ENCODE results near the gene PHACTR4.
"Not testable (repeated sequence)": the region's sequence is repeated elsewhere in the genome, so short reads cannot be mapped to it uniquely, and the experiment has no call there.

Gene PHACTR4

DNA sequence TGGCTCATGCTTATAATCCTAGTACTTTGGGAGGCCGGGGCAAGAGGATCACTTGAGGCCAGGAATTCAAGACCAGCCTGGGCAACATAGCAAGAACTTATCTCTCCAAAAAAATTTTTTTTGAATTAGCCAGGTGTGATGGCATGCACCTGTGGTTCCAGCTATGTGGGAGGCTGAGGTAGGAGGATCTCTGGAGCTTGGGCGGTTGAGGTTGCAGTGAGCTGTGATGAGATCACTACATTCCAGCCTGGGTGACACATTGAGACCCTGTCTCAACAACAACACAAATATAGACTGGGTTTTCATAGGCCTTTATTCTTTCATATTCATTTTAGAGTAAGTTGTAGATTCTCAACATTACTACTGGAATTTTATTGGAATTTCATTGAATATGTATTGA, 27.9 kb upstream of the PHACTR4 start:
- TF ChIP-seq, protein P1, sequence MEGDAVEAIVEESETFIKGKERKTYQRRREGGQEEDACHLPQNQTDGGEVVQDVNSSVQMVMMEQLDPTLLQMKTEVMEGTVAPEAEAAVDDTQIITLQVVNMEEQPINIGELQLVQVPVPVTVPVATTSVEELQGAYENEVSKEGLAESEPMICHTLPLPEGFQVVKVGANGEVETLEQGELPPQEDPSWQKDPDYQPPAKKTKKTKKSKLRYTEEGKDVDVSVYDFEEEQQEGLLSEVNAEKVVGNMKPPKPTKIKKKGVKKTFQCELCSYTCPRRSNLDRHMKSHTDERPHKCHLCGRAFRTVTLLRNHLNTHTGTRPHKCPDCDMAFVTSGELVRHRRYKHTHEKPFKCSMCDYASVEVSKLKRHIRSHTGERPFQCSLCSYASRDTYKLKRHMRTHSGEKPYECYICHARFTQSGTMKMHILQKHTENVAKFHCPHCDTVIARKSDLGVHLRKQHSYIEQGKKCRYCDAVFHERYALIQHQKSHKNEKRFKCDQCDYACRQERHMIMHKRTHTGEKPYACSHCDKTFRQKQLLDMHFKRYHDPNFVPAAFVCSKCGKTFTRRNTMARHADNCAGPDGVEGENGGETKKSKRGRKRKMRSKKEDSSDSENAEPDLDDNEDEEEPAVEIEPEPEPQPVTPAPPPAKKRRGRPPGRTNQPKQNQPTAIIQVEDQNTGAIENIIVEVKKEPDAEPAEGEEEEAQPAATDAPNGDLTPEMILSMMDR (IDR thresholded peaks at IDR 0.05; ENCODE audit: insufficient read depth, low read length, poor library complexity, severe bottlenecking) = no peak
- DNase-seq (ENCODE audit: extremely low read depth, insufficient read length) = no peak

DNA sequence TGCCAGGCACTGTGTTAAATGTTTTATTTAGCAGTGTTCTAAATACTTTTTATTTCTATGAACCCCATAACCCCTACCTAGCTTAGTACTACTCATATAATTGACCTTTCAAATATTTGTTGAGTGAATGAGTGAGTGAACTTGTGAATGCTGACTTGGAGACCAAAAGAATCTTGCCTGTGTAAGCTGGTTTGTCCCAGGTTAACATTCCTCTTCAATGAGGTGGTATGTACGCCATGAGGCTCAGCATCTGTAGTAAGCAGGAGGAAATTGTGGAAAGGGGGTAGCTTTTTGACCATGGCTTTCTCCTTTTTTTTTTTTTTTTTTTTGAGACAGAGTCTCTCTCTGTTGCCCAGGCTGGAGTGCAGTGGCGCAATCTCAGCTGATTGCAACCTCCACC, 26.1 kb upstream of the PHACTR4 start:
- no peak for DNase-seq (ENCODE audit: extremely low read depth, insufficient read length)
- no peak overlapping the region for H3K4me3 ChIP-seq (replicated peaks; ENCODE audit: low read depth, low read length)
- H3K36me3 ChIP-seq (ENCODE audit: control insufficient read depth, insufficient read depth, low read length) = no peaks in the 10 kb centered on the region
- no peaks in the 10 kb centered on the region for H3K27me3 ChIP-seq (replicated peaks; ENCODE audit: control insufficient read depth, insufficient read depth, low read length)
- TF ChIP-seq, protein P1 (IDR thresholded peaks at IDR 0.05; ENCODE audit: insufficient read depth, low read length, poor library complexity, severe bottlenecking) = no peak

More for the DNA sequence above, 27.9 kb upstream of the PHACTR4 start:
- H3K4me3 ChIP-seq (replicated peaks; ENCODE audit: low read depth, low read length) = no peak overlapping the region
- no peaks in the 10 kb centered on the region for H3K36me3 ChIP-seq (ENCODE audit: control insufficient read depth, insufficient read depth, low read length)
- no peaks in the 10 kb centered on the region for H3K27me3 ChIP-seq (replicated peaks; ENCODE audit: control insufficient read depth, insufficient read depth, low read length)

DNA sequence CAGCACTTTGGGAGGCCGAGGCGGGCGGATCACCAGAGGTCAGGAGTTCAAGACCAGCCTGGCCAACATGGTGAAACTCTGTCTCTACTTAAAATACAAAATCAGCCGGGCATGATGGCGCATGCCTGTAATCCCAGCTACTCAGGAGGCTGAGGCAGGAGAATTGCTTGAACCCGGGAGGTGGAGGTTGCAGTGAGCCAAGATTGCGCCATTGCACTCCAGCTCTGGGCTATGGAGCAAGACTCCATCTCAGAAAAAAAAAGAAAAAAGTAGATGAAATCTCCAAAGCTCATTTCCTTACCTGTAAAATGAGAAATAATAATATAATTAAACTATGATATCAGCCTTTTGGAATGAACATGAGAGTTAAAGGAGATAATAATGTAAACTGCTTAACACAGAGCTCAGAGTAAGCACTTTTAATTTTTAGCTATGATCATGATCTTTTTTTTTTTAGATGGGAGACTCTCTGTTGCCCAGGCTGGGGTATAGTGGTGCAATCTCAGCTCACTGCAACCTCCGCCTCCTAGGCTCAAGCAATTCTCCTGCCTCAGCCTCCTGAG, 16.2 kb upstream of the PHACTR4 start:
- H3K4me3 ChIP-seq (replicated peaks; ENCODE audit: low read depth, low read length); H3K27me3 ChIP-seq (replicated peaks; ENCODE audit: control insufficient read depth, insufficient read depth, low read length); H3K36me3 ChIP-seq (ENCODE audit: control insufficient read depth, insufficient read depth, low read length); DNase-seq (ENCODE audit: extremely low read depth, insufficient read length): not testable (repeated sequence)

DNA sequence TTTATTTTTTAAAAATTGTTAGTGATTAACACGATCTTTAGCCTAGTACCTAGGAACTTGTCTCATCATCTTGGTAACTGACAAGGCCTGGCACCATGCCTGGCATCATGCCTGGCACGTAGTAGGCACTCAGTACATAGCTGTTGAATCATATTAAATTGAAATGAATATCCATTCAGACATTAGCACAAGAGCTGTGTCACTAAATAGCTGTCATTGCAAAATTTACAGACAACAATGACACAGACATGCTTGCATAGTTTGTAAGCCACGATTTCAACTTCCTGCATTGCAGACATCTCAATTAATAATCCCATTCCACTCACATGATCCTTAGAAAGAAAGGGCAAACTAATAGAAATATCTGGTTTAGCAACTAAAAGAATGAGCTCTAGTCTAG, 15.4 kb upstream of the PHACTR4 start:
- H3K27me3 ChIP-seq (replicated peaks; ENCODE audit: control insufficient read depth, insufficient read depth, low read length) = no peaks in the 10 kb centered on the region
- no peak for DNase-seq (ENCODE audit: extremely low read depth, insufficient read length)
- TF ChIP-seq, protein P1 (IDR thresholded peaks at IDR 0.05; ENCODE audit: insufficient read depth, low read length, poor library complexity, severe bottlenecking) = no peak
- H3K36me3 ChIP-seq (ENCODE audit: control insufficient read depth, insufficient read depth, low read length) = no peaks in the 10 kb centered on the region
- no peak overlapping the region for H3K4me3 ChIP-seq (replicated peaks; ENCODE audit: low read depth, low read length)

DNA sequence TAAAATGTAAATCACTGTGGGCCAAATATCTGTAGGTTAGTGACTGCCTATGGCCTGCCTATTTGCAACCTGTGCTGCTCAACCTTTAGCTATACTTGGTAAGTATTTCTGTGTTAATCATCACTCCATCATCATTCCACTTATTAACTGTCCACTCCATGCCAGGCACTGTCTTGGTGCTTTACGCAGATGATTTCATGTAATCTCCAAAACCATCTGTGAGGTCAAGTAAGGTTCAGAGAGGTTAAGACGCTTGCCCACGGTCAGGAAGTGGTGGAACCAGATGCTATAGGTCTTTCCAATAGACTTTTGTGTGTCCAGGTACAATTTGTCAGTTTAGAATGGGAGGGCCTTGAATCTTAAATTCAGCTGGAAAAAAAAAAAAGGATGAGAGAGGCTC, 10.8 kb upstream of the PHACTR4 start:
- no peak overlapping the region for H3K4me3 ChIP-seq (replicated peaks; ENCODE audit: low read depth, low read length)
- H3K27me3 ChIP-seq (replicated peaks; ENCODE audit: control insufficient read depth, insufficient read depth, low read length) = no peaks in the 10 kb centered on the region
- no peak for DNase-seq (ENCODE audit: extremely low read depth, insufficient read length)
- TF ChIP-seq, protein P1 (IDR thresholded peaks at IDR 0.05; ENCODE audit: insufficient read depth, low read length, poor library complexity, severe bottlenecking) = no peak
- no peaks in the 10 kb centered on the region for H3K36me3 ChIP-seq (ENCODE audit: control insufficient read depth, insufficient read depth, low read length)

DNA sequence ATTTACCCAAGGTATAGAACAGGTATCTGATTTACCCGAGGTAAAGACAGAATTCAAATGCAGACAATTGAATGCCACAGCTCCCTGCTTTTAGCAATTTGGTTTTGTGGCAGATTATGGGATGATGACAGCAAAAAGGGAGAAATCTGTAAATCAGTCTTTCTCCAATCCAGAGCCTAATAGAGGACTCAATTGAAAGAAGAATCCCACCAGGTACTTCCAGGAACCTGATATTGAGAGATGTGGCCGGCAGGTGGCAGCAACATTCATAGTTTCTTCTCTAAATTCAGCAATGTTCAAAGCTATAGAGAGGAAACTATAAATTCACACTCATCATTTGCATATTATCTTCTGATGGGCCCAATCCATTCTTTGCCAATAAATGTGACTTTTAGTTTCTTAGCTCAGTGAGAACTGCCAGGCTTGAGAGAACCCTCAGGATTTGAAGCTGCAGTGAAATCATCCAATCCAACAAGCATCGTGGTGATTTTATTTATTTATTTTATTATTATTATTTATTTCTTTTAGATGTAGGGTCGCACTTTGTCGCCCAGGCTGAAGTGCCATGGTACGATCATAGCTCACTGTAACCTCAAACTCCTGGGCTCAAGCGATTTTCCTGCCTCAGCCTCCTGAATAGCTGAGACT, 9.8 kb upstream of the PHACTR4 start:
- no peaks in the 10 kb centered on the region for H3K36me3 ChIP-seq (ENCODE audit: control insufficient read depth, insufficient read depth, low read length)
- TF ChIP-seq, protein P1 (IDR thresholded peaks at IDR 0.05; ENCODE audit: insufficient read depth, low read length, poor library complexity, severe bottlenecking) = peak; percentile 64
- DNase-seq (ENCODE audit: extremely low read depth, insufficient read length) = peak; percentile 36
- H3K4me3 ChIP-seq (replicated peaks; ENCODE audit: low read depth, low read length) = no peak overlapping the region
- no peaks in the 10 kb centered on the region for H3K27me3 ChIP-seq (replicated peaks; ENCODE audit: control insufficient read depth, insufficient read depth, low read length)
